SHP77 treated with DMSO at 0.1 percent for 48 hours (cell line): ENCODE data around the gene OR1F1.
A peak's percentile ranks its signal among the peaks of the same experiment; 100 is the strongest.
"Not testable (repeated sequence)": the region's sequence is repeated elsewhere in the genome, so short reads cannot be mapped to it uniquely, and the experiment has no call there.

Experiments used
- DNase-seq: peaks from one replicate; lab custom pipeline; 2025; lab: John Stamatoyannopoulos, UW

The OR1F1 gene

GRCh38 chr16:3187798-3188674 is at the start of gene OR1F1:
Gene OR1F1, plus strand, starts transcription at chr16:3188204.
- DNase-seq: peak; percentile 22

- no peak for DNase-seq
Observed at GRCh38 chr16:3138342-3138741, 49.7 kb upstream of the OR1F1 start.

GRCh38 chr16:3138823-3139426 is 49.1 kb upstream of the OR1F1 start:
- DNase-seq: no peak

- not testable (repeated sequence) for DNase-seq
Observed at GRCh38 chr16:3139561-3139960, 48.4 kb upstream of the OR1F1 start.

GRCh38 chr16:3140603-3141427 is 47.2 kb upstream of the OR1F1 start:
- DNase-seq: no peak

GRCh38 chr16:3141781-3142311 is 46.2 kb upstream of the OR1F1 start:
- DNase-seq: no peak

- no peak for DNase-seq
Observed at GRCh38 chr16:3142327-3142726, 45.7 kb upstream of the OR1F1 start.

GRCh38 chr16:3142770-3143169 is 45.2 kb upstream of the OR1F1 start:
- no peak for DNase-seq

GRCh38 chr16:3143189-3143588 is 44.8 kb upstream of the OR1F1 start:
- DNase-seq: no peak

- DNase-seq: no peak
Observed at GRCh38 chr16:3143598-3144320, 44.2 kb upstream of the OR1F1 start.

- DNase-seq: no peak
Observed at GRCh38 chr16:3144321-3144983, 43.6 kb upstream of the OR1F1 start.

- no peak for DNase-seq
Observed at GRCh38 chr16:3145151-3145550, 42.9 kb upstream of the OR1F1 start.

GRCh38 chr16:3145660-3146059 is 42.3 kb upstream of the OR1F1 start:
- no peak for DNase-seq

GRCh38 chr16:3147046-3147756 is 40.8 kb upstream of the OR1F1 start:
- no peak for DNase-seq

GRCh38 chr16:3147757-3148104 is 40.3 kb upstream of the OR1F1 start:
- DNase-seq: no peak

GRCh38 chr16:3148256-3149192 is 39.5 kb upstream of the OR1F1 start:
- DNase-seq: no peak

GRCh38 chr16:3149193-3149530 is 38.8 kb upstream of the OR1F1 start:
- DNase-seq: no peak

- DNase-seq: peak; percentile 25
Observed at GRCh38 chr16:3149630-3150345, 38.2 kb upstream of the OR1F1 start.
